KG1 (cell line): ENCODE measurements around the gene CA6.
"Not testable (repeated sequence)": the region's sequence is repeated elsewhere in the genome, so short reads cannot be mapped to it uniquely, and the experiment has no call there.

Experiments
- DNase-seq: peaks from one replicate; lab custom pipeline; 2025; lab: John Stamatoyannopoulos, UW

The CA6 gene

GRCh38 chr1:8969937-8970336, 24.3 kb downstream of the CA6 start:
- no peak for DNase-seq

GRCh38 chr1:8970870-8971337, 25.2 kb downstream of the CA6 start:
- DNase-seq: peak; percentile 85

- DNase-seq: no peak
These were observed 28.9 kb downstream of the CA6 start for GRCh38 chr1:8974551-8974950.

- no peak for DNase-seq
These were observed 30.7 kb downstream of the CA6 start for GRCh38 chr1:8976338-8976737.

DNA sequence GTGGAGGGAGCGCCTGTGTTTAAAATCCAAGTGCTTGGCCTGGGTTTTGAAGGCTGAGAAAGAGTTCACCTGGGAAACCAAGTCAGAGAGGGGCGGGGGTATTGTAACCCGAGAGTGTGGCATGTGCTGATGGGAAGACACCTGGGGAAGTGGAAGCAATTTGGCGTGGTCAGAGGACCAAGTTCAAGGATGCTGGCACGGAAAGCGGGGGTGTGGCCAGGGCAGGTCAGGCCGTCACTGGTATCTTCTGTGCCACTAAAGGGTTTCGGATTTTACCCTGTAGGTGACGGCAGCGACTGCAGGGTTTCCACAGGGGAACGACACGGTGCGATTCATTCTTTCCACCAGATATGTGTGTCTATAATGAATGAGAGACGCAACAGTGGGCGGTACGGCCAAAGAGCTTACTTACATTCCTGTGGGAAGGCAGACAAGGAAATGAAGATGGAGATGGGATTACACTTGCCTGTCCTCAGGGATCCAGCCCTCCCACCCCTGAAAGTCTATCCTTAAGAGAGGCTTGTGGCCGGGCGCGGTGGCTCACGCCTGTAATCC, 31.3 kb downstream of the CA6 start:
- DNase-seq: no peak

DNA sequence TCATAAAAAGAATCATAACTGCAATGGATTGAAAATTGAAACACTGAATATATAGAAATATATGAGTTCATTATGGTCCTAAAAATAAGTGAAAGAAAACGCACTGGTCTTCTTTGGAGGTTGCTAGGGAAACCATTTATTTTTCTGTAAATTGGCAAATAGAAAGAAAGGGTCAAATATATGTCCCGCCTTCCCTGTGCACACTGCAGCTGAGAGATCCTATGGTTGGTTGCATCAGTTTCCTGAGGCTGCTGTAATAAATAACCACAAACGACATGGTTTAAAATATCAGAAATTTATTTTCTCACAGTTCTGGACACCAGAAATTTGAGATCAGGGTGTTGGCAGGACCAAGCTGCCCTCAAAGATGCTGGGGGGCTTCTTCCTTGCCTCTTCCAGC, 35.0 kb downstream of the CA6 start:
- no peak for DNase-seq

DNA sequence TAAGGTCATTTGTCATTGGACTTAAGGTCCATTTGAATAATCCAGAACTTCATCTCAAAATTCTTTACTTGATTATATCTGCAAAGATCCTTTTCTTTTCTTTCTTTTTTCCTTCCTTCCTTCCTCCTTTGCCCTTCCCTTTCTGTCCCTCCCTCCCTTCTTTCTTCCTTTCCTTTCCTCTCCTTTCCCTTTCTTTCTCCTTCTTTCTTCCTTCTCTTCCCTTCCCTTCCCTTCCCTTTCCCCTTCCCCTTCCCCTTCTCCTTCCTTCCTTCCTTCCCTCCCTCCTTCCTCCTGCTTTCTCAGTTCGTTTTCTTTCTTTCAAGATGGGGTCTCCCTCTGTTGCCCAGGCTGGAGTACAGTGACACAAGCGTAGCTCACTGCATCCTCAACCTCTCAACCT, 35.5 kb downstream of the CA6 start:
- DNase-seq: no peak

GRCh38 chr1:8984203-8984602, 38.5 kb downstream of the CA6 start:
- no peak for DNase-seq

DNA sequence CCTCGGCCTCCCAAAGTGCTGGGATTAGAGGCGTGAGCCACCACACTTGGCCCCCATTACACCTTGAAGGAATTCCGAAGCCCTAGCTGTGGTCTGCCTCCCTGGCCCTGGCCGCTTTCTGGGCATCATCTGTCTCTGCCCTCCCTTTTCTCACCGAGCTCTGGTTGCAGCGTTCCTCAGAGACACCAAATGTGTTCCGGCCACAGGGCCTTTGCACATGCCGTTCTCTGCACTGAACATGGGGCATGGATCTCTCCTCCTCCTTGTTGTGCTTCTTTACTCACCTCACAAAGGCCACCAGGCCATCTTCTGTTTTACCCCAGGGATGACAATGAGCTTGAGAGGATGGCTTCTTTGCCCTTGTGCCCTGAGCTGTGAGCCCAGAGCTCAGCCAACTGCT, 39.3 kb downstream of the CA6 start:
- no peak for DNase-seq

DNA sequence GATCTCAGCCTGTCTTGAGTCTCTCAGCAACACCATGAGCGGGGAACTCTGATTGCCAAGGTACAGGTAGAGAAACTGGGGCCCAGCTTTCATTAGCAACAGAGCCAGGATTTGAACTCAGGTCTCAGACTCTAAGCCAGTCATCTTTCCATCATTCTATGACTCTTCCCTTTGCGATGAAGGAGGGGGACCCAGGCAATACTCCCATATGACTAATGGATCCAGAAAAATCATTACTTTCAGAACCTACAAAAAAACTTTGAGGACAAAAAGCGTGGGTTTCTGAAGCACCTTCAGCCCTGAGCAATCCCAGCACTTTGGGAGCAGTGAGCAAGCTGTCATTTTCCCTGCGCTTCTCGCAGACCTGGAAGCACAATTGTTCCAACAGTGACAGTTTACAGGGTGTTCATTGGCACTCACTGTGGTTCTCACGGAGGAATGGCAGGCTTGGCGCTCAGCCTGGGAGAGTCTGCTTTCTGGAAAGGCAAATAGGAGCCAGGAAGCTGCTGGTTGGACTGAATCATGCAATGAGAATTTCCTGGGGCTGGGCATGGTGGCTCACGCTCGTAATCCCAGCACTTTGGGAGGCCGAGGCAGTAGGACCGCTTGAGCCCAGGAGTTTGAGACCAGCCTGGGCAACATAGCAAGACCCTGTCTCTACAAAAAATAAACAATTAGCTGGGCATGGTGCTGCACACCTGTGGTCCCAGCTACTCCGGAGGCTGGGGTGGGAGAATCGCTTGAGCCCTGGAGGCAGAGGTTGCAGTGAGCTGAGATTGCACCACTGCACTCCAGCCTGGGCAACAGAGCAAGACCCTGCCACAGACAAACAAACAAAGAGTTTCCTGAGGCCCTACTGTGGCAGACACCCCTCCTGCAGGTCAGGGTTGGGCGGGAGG, 40.5 kb downstream of the CA6 start:
- DNase-seq: no peak

DNA sequence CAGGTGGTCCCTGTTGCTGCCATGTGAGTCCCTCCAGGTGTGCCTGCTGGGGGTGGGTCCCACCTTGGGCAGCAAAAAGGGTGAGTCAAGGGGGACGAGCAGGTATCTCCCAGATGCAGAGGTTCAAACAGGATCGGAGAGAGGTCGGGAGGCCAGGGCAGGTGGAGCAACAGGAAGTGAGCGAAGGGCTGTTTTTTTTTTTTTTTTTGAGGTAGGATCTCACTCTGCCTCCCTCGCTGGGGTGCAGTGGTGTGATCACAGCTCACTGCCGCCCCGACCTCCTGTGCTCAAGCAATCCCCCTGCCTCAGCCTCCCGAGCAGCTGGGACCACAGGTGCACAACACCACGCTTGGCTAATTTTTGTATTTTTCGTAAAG, 41.1 kb downstream of the CA6 start:
- no peak for DNase-seq

GRCh38 chr1:8987881-8988617, 42.4 kb downstream of the CA6 start:
- DNase-seq: peak; percentile 19

DNA sequence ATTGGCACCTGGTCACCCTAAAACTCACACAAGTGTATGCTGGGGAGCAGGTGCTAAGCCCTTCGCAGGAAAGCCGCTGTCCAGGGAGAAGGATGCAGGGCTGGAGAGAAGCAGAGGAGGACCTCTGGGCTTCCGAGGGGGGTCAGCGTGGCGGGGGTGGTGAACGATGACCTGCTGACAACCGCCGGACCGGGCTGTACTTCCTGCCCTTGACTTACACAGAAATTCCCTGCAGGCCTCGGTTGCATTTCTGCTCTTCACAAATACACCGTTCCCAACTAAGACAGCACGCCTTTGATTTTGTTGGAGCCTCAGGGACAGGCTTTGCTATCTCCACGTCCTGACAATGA, 42.9 kb downstream of the CA6 start:
- DNase-seq: no peak

GRCh38 chr1:8989061-8989460, 43.4 kb downstream of the CA6 start:
- no peak for DNase-seq

- DNase-seq: no peak
These were observed 44.2 kb downstream of the CA6 start for GRCh38 chr1:8989821-8990220.

GRCh38 chr1:8992936-8993687, 47.4 kb downstream of the CA6 start:
- DNase-seq: no peak

- DNase-seq: not testable (repeated sequence)
These were observed 48.5 kb downstream of the CA6 start for GRCh38 chr1:8993962-8994675.

- DNase-seq: not testable (repeated sequence)
These were observed 56.0 kb downstream of the CA6 start for GRCh38 chr1:9001534-9002214.

GRCh38 chr1:9002215-9002560, 56.5 kb downstream of the CA6 start:
- DNase-seq: not testable (repeated sequence)

DNA sequence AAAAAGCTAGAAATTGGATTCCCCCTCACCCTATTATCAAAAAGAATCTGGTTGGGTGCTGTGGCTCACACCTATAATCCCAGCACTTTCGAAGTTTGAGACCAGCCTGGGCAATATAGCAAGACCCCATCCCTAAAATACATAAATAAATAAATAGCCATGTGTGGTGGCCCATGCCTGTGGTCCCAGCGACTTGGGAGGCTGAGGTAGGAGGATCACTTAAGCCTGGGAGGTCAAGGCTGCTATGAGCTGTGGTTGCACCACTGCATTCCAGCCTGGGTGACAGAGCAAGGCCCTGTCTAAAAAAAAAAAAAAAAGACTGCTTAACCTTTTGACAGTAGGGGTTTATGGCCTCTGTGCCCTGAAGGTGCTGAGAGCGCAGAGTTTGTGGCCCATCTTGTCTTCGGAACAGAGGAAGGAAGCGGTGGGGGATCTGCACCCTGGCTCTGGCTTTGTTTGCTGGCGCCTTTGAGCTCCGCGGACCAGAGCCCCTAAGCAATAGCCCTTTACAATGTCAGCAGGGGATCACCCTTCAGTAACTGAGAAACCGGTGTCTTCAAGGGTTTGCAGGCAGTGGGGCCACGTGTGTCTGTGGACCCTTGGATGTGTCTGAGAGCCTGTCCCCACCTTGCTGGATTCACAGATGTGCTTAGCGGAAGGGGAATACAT, 58.5 kb downstream of the CA6 start:
- DNase-seq: peak; percentile 6
